Activated T-cell treated with anti-CD3 and anti-CD28 coated beads for 4 hours (primary cell): ENCODE data around the gene MAN1A1.
"Not testable (repeated sequence)": the region's sequence is repeated elsewhere in the genome, so short reads cannot be mapped to it uniquely, and the experiment has no call there.

ENCODE experiments used
- DNase-seq: peaks from one replicate; pipeline ENCODE4 v3.0.0-alpha.2; 2020

MAN1A1 gene

DNA sequence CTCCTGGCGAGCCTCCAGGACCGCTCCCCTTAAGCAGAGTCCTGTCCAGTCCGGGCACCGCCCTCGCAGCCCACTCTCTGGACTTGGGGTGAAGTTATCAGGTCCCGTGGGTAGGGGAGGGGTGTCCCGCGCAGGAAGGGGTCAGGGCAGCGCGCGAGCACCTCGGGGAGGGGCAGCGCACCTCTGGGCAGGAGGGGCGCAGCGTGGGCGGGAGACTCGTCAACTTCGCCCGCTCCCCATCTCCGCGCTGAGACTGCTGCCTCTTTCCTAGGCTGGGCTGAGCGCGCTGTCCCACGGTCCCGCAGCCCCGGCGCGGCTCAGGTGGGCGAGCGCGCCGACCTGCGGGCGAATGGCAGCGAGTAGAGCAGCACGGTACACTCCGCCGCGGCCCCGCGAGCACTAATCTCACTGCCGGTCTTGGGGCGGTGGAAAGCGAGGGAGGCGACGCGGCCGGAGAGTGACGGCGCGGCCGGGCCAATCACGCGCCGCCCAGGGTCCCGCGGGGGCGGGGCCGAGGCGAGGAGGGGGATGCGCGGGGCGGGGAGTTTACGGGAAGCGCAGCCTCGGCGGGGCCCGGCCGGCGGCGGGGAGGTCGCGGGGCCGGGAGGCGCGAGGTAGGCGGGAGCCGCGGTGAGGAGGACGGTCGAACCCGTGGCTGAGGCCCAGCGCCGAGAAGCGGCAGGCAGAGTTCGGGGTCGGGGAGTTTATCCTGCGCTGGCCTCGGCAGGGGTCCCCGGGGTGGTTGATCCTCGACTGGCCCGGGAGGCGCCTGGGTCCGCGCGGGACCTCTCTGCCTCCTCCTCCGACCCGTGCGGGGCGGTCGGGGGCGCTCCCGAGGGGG, at the start of gene MAN1A1:
Gene MAN1A1, minus strand, starts transcription at position 401 of the 841 bp plus-strand sequence. CDS start 696 bp downstream, outside the sequence.
- peak; percentile 83 for DNase-seq

DNA sequence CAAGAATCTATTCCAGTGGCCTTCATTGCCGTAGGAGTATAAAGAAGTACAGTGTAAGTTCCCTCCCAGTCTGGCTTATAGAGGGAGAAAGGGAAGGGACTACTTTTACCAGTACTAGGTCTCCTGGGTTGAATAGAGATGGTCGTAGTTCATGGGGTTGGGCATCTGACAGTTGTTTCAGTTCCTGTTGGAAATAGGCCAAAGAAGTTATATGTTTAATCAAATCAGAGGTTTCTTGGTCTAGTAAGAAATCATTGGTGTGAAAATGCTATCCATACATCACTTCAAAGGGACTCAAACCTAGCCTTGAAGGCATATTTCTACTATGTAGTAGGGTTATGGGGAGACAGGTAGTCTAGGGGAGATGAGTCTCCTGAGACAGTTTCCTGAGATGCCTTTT, 45.6 kb upstream of the MAN1A1 start:
- no peak for DNase-seq

DNA sequence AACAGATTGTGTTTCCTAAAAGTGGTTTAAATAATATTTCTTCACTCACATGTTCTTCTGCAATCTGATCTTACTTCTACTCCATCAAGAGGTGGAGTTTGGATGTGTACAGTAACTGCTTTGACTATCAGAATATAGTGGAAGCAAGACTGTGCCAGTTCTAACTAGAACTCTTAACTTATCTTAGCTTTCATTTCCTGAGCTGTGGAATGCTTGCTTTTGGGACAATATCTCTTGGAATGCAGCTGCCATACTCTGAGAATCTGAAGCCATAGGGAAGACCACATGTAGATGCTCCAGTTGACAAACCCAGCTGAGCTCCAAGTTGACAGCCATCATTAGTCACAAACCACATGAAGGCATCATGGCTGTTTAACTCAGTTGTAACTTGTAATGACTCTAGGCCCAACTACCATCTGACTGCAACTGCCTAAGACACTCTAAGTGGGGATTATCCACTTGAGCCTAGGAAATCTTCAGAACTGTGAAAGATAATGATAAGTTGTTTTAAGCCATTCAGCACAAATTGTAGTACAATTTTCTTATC, 40.8 kb upstream of the MAN1A1 start:
- no peak for DNase-seq

DNA sequence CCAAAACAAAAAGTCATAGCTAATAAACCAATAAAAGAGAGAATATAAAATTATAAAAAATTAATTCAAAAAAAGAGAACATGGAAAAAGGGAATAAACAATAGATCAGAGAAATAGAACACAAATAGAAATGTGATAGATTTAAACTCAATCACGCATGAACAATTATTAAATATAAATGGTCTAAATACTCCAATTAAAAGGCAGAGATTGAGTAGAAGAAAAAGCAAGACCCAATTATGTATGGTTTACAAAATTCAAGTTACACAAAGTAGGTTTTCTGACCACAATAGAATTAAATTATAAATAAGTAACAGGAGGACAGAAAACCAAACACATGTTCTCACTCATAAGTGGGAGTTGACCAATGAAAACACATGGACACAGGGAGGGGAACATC, 36.4 kb upstream of the MAN1A1 start:
- DNase-seq, result no peak

DNA sequence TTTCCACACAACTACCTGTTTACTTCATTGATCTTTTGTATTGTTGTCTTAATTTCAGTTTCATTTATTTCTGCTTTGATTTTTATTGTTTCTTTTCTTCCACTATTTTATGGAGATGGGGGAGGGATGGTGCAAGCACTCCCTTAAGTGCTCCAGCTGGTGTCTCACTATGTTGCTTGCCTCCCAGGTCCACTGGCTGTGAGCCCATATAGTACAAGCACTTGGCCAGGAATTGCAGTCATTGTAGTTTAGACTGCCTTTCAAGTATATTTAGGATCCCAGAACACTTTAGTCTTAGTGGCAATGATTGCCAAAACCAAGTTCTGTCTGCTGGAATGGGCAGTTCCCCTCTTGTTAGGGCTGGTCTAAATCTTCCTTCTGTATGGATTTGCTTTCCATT, 34.9 kb upstream of the MAN1A1 start:
- DNase-seq, result no peak

DNA sequence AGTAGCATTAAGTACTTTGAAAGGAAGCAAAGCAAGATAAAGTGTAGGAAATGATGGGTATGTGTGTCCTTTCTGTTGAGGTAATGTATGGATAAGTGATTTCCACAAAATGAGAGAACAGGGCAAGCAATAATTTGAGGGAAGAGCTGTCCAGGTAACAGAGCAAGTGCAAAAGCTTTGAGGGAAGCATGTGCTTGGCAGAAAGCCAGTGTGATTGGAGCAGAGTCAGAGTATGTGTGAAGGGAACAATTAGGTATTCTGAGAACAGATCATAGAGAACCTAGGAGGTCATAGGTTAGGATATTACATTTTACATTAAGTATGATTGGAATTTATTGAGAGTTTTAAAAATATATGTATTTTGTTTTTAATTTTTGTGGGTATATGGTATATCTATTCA, 30.2 kb upstream of the MAN1A1 start:
- no peak for DNase-seq

DNA sequence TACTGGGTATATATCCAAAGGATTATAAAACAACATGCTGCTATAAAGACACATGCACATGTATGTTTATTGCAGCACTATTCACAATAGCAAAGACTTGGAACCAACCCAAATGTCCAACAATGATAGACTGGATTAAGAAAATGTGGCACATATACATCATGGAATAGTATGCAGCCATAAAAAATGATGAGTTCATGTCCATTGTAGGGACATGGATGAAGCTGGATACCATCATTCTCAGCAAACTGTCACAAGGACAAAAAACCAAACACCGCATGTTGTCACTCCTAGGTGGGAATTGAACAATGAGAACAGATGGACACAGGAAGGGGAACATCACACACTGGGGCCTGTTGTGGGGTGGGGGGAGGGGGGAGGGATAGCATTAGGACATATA, 27.5 kb upstream of the MAN1A1 start:
- DNase-seq, result not testable (repeated sequence)

DNA sequence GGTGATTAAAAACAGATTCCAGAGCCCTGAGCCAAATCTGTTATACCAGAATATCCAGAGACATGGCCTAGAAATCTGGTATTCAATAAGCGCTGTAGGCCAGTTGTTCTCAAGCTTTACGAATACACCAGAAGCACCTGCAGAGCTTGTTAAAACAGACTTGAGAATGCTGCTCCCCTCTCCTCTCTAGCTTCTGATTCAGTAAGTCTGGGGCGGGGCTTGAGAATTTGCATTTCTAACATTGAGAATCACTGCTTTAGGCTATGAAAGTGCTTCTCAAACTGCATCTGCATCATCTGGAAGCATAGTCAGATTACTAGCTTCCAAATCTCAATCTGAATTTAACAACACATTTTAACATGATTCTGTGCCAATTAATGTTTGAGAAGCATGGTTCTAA, 20.5 kb upstream of the MAN1A1 start:
- no peak for DNase-seq

DNA sequence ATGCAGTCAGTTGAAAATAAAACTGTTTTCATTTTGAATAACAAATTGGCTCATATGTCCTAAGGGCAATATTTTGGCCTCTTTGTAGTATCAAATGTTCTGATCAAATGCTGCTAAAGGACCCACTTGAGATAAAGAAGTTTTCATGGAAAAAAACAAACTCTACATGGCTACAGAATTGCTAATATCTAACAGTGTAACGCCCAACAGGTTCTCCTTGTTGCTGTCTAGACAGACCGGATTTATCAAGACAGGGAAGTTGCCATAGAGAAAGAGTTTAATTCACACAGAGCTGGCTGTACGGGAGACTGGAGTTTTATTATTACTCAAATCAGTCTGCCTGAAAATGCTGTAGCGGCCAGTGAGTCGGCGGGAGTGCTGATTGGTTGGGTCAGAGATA, 19.4 kb upstream of the MAN1A1 start:
- no peak for DNase-seq

DNA sequence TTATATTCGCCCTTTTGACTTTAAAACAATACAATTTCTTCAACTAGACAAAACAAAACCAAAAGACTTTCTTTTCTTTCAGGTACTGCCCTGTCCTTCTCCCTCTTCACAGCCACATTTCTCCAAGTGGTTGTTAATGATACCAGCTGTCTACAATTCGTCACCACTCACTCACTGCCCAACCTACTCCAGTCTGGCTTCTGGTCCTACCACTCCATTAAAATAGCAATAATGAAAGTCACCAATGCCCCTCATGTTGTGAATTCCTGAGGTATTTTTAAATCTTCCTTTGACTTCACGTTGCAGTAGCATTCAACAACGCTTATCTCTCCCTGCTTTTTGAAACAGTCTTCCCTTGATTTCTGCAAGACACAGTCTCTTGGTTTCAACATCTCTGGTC, 11.6 kb upstream of the MAN1A1 start:
- DNase-seq, result no peak

DNA sequence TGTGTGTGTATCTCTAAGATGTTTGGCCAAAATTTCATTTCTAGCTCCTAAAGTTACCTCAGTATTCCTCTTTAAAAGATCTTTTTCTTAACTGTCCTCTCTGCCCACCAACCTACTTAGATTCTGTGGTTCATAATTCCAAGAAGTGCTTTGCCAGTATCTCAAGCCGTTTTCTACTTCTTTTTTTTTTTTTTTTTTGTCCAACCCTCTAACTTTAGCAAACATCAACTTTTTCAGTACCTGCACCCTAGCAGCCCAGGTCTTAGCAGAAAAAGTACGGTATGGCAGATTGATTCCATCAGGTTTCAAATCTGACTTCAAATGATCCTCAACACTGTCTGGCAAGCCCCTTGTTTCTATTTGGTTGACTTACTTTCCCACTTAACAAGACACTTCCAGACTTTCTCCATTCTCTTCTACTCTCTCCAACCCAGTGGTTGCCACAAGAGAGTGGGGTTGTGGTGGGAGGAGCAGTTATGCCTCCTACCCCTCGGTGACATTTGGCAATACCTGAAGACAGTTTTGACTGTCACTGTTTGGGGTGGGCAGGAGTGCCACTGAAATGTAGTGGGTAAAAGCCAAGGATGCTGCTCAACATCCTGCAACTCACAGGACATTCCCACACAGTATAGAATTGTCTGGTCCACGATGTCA, 10.8 kb upstream of the MAN1A1 start:
- no peak for DNase-seq

DNA sequence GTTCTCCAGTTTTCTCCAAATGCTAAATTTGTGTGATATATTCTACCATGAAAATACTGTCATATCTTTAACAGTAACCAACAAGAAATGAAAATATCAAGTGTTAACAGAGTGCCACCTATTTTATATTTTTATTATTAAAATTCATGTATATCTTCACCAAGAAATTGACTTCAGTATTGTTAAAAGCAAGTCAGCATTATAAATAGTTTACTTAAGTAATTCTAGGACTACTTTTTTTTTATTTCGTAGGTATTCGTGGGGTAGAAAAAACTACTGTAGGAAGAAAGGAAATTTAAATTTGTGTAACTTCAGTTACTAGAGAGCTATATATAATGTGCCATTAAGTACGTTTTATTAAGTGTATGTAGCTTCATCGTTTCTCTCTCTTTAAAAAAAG, 6.3 kb upstream of the MAN1A1 start:
- DNase-seq, result no peak

DNA sequence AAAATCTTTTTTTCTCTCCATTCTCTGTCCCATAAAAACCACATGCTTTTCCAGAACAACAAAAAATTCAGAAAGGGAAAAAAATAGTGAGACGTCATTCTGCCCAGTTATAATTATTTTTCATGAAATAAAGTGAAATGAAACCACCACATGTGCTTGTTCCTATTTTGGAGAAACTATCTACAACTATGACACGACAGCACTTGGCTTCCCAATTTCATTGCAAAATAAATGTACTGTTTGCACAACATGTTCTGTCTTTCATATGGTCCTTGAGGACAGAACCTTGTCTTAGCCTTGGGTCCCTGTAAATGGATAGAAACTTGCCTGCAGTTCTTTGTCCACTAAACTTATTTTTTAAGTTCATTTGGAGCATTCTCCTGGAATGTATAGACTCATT, 5.6 kb upstream of the MAN1A1 start:
- no peak for DNase-seq

DNA sequence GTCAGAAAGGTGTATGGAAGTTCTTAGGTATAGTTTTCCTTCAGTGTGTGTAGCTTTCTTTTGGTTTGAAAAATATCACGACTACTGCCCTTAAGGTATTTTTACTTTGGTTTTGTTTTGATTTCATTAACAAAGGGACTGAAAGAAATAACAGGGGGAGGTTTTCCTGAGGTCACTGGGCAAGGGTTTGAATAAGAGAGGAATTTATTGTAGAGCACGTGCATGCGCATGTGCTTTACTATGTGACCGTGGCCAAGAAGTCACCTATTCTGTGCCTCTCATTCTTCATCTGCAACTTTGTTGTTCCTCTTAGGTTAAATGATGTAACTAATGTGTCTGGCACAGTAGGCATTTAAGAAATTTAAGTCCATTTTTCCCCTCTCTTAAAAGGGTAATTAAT, 4.1 kb upstream of the MAN1A1 start:
- no peak for DNase-seq

DNA sequence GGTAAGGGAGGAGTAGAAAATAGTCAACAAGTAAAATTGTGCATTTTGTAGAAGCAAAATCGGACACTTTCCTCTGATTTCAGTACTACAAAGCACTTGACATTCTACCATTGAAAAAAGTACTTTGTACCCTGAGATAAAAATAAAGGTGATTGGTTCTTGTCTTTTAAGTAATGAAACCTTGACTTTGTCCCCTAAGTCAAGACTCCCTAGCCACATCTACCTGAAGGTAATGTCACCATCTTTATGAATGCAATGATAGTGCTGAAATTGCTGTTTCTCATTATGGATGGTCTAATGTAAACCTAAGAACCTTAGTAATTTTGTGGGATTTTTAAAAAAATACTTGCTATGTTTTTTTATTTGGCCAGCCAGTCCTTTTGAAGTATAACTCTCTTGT, 2.4 kb upstream of the MAN1A1 start:
- no peak for DNase-seq

DNA sequence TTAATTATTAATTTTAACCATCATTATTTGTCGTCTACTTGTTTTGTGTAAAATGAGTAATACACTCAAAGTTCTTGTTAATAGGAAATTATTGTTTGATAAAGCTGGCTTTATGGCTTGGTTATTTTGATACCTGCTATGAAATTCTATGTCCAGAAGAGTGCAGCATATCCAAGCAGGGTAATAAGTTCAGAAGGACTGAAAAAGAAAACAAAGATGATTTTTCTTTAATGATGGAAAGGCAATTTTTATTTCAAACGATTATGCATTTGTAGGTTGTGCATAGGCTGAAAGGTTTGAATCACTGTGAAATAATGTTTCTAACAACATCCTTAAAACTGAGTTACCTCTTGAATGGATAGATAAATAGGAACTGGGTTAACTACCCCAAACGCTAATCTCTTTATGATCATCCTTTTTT, 1.4 kb upstream of the MAN1A1 start:
- DNase-seq, result no peak

DNA sequence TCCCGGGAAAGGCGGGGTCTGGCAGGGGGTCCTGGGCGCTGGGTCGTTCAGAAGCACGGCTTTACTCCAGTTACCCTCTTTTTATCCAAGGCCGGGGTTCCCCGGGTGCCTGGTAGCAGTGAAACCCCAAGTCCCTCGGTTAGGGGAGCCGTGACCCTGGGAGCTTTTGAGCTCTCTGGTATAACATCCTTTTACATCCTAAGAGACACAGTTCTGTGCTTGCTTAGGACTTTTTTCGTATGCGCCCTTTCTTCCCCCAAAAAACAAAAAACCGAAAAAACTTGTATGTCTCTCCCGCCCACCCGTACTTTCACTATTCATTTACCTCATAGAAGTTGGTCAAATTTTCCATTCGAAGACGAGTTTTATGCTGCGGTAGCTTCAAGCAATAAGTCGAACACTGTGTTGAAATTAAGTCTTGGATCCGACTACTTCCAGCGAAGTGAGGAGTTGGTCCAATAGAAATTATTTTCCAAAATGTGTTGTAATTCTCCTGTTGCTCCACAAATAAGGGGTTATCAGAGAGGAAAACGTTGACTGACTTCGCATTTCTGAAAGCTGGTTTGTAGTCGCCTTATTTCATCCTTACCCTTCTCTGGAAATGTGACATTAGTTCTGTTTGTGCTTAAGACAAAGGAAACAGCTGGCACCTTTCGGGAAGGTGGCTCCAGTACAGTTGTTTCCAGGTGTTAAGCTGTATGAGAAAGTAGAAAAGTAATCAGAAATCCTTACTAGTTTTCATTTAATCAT, 816 bp upstream of the MAN1A1 start:
- peak; percentile 42 for DNase-seq

DNA sequence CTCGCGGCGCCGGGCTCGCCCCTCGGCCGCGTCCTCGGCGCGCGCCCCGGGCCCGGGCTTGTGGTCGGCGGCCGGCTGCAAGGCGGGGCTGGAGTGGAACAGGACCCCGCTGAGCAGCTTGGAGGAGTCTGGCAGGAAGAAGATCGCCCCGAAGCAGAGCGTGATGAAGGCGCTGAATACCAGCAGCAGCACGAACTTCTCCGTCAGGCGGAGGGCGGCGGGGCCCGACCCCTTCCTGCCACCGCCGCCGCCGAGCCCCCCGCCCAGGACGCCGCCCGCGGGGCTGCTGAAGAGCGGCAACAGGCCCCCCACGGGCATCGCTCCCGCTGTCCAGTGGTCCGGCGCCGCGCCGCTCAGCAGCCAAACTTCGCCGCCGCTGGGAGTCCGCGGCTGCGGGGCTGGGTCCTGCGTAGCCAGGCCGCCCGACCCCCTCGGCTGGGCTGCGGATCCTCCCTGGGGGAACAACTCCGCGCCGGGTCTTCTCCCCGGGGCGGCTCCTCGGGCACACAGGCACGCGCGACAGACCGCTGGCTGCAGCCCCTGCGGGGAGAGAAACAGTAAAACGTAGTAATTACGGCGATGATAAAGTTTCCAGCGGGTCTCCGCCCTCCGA, 707 bp downstream of the MAN1A1 start:
- peak; percentile 7 for DNase-seq

DNA sequence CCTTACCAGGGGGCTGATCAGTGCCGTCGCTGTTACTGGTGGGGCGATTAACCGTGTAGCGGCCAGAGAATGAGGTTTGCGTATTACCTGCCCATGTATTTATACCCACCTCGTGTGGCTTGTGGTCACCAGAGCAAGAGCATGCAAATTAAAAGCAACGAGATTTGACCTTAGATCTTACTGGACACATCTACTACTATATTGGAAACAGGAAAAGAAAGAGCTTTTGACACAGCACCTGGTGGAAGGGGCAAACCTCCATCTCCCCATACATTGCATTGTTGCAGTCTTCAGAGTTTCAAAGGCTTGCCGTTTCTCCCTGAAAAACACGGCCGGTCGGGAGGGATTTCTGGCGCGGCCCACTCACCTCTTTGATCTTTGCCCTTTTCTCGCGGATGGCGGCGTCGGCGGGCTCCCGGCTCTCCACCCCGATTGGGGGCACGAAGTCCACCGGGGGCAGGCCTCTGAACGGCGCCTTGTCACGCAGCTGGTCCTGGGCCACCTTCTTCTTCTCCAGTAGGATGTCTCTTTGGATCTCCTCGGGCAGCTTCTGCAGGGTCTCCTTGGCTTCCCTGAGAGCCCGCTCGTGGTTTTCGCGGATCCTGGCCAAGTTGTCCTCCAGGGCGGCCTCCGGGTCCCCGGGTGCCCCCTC, 1.3 kb downstream of the MAN1A1 start:
- peak; percentile 15 for DNase-seq

DNA sequence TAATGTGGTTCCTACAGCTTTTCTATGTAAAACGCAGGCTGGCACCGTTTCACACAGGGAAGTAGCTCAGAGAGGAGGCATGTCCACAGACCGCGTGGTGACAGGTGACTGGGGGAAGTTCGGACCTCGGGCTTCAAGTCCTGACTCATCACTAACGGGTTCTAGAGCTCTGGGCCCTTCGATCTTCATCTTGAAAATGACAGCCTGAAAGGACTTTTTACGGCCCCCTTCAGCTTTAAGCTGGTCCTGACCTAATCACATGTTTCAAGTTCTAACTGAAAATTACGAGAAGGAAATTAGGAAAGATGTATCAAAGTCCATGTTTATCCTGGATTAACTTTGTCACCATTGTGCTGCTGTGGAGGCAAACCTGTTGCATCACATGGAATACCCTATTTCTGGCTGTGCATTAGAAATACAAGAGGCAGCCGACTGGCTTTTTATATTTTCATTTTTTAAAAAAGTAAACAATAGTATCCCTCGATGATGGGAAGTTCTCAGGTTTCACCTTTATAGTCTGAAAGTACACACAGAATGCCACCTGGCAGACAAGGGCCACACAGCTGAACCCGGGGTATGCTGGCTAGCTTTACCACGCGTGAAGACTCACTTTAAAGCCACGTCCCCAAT, 2.0 kb downstream of the MAN1A1 start:
- DNase-seq, result peak; percentile 9

DNA sequence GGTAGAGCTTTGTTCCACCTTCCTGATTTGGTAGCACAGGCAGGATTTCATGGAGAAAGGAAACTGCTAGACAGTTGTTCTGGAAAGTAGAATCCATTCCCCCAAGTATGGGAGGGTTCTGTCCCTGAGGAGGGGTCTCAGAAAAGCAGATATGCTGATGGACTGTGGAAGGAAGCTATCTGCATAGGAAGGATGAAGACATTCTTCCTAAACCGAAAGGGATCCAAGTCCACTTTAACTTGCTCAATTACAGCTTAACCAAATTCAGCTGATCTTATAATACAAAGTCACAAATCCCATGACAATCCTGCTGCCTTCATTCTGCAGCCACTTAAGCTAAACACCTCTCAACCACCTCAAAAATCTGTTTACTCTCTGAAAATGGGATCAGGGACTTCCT, 2.6 kb downstream of the MAN1A1 start:
- DNase-seq, result no peak

DNA sequence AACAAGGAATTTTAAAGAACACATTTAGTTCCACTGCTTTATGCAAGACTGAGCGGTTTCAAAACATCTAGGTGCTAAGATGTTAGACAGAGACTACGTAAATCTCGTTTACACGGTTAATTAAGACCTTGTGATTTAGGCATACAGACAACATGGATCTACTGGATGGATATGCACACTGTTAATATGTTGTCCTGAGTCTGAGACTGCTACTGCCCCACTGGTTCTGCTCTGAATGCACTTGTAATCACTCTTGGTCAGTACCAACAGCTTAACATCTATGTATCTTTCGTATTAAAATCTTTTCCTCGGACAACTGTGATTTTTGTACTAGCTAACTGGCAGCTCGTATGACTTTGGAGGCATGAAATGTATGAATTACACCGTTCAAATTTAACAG, 3.1 kb downstream of the MAN1A1 start:
- DNase-seq, result no peak
